ENCODE measurements around the gene SPESP1. TPM values are rescaled to one million over a fixed set of nuclear protein-coding genes. Genes with fewer than 3 reads are reported as not detected.

Gene SPESP1
- total RNA-seq, 1 donor from 2014 or later = not detected

DNA sequence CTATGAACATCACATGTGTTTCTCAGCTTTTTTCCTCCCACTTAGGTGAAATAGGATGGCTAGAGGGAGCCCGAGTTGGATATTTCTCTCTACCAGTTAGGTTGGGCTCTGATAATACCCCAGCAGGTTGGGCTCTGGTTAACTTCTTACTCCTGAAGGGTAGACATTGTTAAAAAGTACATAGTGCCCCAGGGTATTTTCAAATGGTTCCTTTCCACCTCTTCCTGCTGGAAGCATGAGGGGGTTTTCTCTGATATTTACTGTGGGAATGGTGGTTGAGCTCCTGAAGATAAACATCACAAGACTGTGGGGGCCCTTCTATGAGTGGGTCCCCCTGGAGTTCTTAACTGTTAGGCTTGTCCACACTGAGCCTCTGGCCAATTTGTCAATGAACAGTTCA lies 36.1 kb upstream of the SPESP1 start:
- no peaks in the 10 kb centered on the region for H3K36me3 Mint-ChIP-seq
- H3K9me3 Mint-ChIP-seq = peaks cover 23% of the 10 kb centered on the region
- peaks cover 7% of the 10 kb centered on the region for H3K4me1 Mint-ChIP-seq
- DNase-seq (ENCODE audit: low spot score in 2 of 2, unreplicated experiment in 2 of 2) = no peak
- TF ChIP-seq, protein P1, sequence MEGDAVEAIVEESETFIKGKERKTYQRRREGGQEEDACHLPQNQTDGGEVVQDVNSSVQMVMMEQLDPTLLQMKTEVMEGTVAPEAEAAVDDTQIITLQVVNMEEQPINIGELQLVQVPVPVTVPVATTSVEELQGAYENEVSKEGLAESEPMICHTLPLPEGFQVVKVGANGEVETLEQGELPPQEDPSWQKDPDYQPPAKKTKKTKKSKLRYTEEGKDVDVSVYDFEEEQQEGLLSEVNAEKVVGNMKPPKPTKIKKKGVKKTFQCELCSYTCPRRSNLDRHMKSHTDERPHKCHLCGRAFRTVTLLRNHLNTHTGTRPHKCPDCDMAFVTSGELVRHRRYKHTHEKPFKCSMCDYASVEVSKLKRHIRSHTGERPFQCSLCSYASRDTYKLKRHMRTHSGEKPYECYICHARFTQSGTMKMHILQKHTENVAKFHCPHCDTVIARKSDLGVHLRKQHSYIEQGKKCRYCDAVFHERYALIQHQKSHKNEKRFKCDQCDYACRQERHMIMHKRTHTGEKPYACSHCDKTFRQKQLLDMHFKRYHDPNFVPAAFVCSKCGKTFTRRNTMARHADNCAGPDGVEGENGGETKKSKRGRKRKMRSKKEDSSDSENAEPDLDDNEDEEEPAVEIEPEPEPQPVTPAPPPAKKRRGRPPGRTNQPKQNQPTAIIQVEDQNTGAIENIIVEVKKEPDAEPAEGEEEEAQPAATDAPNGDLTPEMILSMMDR (IDR thresholded peaks at IDR 0.05; ENCODE audit: unreplicated experiment) = no peak
- H3K27me3 Mint-ChIP-seq (ENCODE audit: low read depth) = no peaks in the 10 kb centered on the region
- no peak overlapping the region for H3K27ac Mint-ChIP-seq
- H3K4me3 Mint-ChIP-seq = no peak overlapping the region

DNA sequence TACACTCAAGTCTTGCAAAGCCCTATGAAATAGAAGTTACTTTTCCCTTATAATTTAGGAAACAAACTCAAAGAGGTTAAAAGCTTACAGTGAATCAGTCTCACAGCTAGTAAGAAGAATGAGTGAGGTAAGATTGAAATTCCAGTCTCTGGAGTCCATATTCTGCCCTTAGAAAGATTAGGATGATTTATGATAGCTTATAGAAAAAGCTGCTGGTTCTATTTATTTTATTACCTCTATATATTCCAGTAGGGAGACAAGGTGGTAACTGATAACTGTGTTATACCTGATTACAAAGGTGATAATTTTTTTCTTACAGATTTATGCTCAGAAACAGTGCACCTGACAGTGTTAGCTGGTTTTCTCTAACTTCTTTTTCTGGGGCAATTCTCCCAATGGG lies 34.1 kb upstream of the SPESP1 start:
- H3K4me1 Mint-ChIP-seq = peaks cover 7% of the 10 kb centered on the region
- no peak for DNase-seq (ENCODE audit: low spot score in 2 of 2, unreplicated experiment in 2 of 2)
- no peaks in the 10 kb centered on the region for H3K36me3 Mint-ChIP-seq
- peaks cover 2% of the 10 kb centered on the region for H3K27me3 Mint-ChIP-seq (ENCODE audit: low read depth)
- H3K4me3 Mint-ChIP-seq = no peak overlapping the region
- H3K27ac Mint-ChIP-seq = no peak overlapping the region
- peaks cover 16% of the 10 kb centered on the region for H3K9me3 Mint-ChIP-seq
- TF ChIP-seq, protein P1 (IDR thresholded peaks at IDR 0.05; ENCODE audit: unreplicated experiment) = no peak

DNA sequence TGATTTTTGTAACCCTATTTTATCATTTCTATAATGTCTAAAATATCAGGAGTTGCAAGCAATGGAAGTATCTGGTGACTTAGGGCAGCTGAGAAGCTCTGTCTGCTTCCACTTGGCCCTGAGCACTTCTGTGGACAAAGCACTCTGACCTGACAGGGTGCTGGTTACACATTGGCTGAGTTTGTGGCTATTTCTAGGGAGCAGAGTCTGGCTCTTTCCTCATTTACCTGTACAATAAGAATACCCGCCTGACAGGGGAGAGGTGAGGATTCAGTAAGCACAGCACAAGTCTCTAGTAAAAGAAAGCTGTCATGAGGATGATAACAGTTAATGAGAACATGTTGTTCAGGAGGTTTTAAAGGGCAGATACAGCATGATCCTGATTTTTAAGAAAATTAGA lies 33.3 kb upstream of the SPESP1 start:
- Mint-ChIP-seq H3K9me3 (peaks cover 9% of the 10 kb centered on the region), H3K27me3 (ENCODE audit: low read depth) (peaks cover 3% of the 10 kb centered on the region), H3K36me3 (no peaks in the 10 kb centered on the region), H3K4me3 (no peak overlapping the region), H3K27ac (no peak overlapping the region), H3K4me1 (peaks cover 7% of the 10 kb centered on the region)
- TF ChIP-seq, protein P1 (IDR thresholded peaks at IDR 0.05; ENCODE audit: unreplicated experiment) = no peak
- no peak for DNase-seq (ENCODE audit: low spot score in 2 of 2, unreplicated experiment in 2 of 2)

DNA sequence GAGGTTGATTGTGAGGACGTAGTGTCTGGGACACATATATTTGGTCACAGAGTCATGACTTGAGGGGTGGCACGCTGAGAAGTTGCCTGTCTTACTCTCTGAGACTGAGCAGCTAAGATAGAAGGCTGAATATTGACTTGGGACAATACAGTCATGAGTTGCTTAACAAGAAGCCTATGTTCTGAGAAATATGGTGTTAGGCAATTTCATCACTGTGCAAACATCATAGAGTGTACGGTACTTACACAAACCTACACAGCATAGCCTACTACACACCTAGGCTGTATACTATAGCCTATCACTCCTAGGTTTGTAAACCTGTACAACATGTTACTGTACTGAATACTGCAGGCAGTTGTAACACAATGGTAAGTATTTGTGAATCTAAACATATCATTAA lies 30.3 kb upstream of the SPESP1 start:
- TF ChIP-seq, protein P1 (IDR thresholded peaks at IDR 0.05; ENCODE audit: unreplicated experiment) = no peak
- H3K4me3 Mint-ChIP-seq = no peak overlapping the region
- no peaks in the 10 kb centered on the region for H3K36me3 Mint-ChIP-seq
- no peak overlapping the region for H3K27ac Mint-ChIP-seq
- H3K9me3 Mint-ChIP-seq = peaks cover 4% of the 10 kb centered on the region
- DNase-seq (ENCODE audit: low spot score in 2 of 2, unreplicated experiment in 2 of 2) = no peak
- H3K27me3 Mint-ChIP-seq (ENCODE audit: low read depth) = peaks cover 6% of the 10 kb centered on the region
- peaks cover 7% of the 10 kb centered on the region for H3K4me1 Mint-ChIP-seq

DNA sequence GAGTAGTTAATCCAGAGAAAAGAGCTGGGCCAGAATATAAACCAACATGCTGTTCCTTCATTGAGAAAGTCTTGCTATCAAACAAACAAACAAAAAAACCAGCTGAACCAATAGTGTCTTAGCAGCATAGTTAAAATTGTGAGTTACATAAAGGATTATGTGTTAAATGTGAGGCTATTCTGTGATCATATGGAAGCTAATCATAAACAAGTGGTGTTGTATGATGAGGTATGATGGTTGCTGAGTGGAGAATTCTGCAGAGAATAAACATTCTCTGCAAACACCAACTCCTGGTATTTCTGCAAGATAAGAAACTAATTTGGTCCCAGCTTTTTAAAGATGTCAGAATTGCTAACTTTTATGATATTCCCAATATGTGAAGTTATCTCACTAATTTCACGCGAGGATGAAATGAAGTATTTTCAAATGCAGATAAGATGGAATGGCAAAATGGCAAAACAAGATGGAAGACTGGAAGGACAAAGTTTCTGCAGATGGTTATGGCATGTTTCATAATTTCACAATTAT lies 22.9 kb upstream of the SPESP1 start:
- no peak for DNase-seq (ENCODE audit: low spot score in 2 of 2, unreplicated experiment in 2 of 2)
- H3K4me3 Mint-ChIP-seq = no peak overlapping the region
- H3K27me3 Mint-ChIP-seq (ENCODE audit: low read depth) = peaks cover 3% of the 10 kb centered on the region
- TF ChIP-seq, protein P1 (IDR thresholded peaks at IDR 0.05; ENCODE audit: unreplicated experiment) = no peak
- H3K36me3 Mint-ChIP-seq = no peaks in the 10 kb centered on the region
- peaks cover 4% of the 10 kb centered on the region for H3K9me3 Mint-ChIP-seq
- H3K27ac Mint-ChIP-seq = no peak overlapping the region
- no peaks in the 10 kb centered on the region for H3K4me1 Mint-ChIP-seq

DNA sequence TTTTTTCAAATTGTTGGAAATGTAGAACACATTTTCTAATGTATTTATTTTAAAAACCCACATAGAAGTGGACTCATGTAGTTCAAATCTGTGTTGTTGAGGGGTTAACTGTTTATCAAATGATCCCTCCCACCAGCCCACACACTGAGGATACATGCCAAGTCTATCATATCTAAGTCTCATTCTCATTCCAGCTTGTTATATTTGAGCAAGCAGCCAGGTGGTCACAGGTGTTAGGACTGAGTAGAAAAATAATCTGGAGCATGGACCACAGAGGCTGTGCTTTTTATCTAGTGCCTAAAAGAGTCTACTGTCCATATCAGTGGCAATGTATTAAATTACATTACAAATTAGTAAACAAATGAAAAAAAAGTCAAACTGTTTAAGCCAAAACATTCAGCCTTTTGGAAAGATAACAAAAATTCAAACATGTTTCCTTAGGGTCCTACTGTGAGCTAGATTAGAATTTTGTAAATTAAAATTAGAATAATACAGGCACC lies 20.7 kb upstream of the SPESP1 start:
- Mint-ChIP-seq H3K4me3 (no peak overlapping the region), H3K27me3 (ENCODE audit: low read depth) (no peaks in the 10 kb centered on the region), H3K36me3 (no peaks in the 10 kb centered on the region), H3K4me1 (peaks cover 4% of the 10 kb centered on the region), H3K27ac (no peak overlapping the region), H3K9me3 (no peaks in the 10 kb centered on the region)
- TF ChIP-seq, protein P1 (IDR thresholded peaks at IDR 0.05; ENCODE audit: unreplicated experiment) = no peak
- DNase-seq (ENCODE audit: low spot score in 2 of 2, unreplicated experiment in 2 of 2) = no peak

Measured in mesothelial cell of epicardium (in vitro differentiated cells).